Measurements from ENCODE around the gene TMEM108. TPM values are rescaled to one million over a fixed set of nuclear protein-coding genes. Genes with fewer than 3 reads are reported as not detected.

Gene TMEM108
- total and polyA plus RNA-seq, 2 experiments from 2014 or later, result 7.4 to 15.3 TPM

- no peak for TF ChIP-seq ZNF462 (CRISPR knock-in tag; IDR thresholded peaks at IDR 0.05)
- TF ChIP-seq ZNF114 (CRISPR knock-in tag; IDR thresholded peaks at IDR 0.05), result no peak
- TF ChIP-seq EZH2phosphoT487 (IDR thresholded peaks at IDR 0.05; ENCODE audit: unreplicated experiment), result no peak
- TF ChIP-seq REST (IDR thresholded peaks at IDR 0.05; ENCODE audit: unreplicated experiment), result no peak
These were observed 5.9 kb upstream of the TMEM108 start (continued) for GRCh38 chr3:133032301-133032700.

GRCh38 chr3:133037436-133037835 lies 755 bp upstream of the TMEM108 start:
- Histone ChIP-seq H4K20me1 (replicated peaks; ENCODE audit: insufficient read depth) (no peaks in the 10 kb centered on the region), H3K4me3 (peak overlapping the region; percentile 86), H3K9me2 (ENCODE audit: insufficient read depth) (no peaks in the 10 kb centered on the region), H3K27me3 (ENCODE audit: insufficient read depth) (peaks cover 21% of the 10 kb centered on the region), H3K36me3 (ENCODE audit: insufficient read depth) (no peaks in the 10 kb centered on the region), H2AFZ (peak overlapping the region; percentile 3), H3K79me2 (replicated peaks; ENCODE audit: insufficient read depth) (peaks cover 13% of the 10 kb centered on the region), H3K27ac (ENCODE audit: low read depth) (no peak overlapping the region), H3F3A (replicated peaks; ENCODE audit: low read depth) (no peaks in the 10 kb centered on the region), H3K4me2 (peak overlapping the region; percentile 96), H3K4me1 (ENCODE audit: insufficient read depth) (peaks cover 35% of the 10 kb centered on the region)
- peak overlapping the region; percentile 75 for H3K4me3 Mint-ChIP-seq
- H3K27ac Mint-ChIP-seq, result peak overlapping the region; percentile 93
- peaks cover 4% of the 10 kb centered on the region; the same call in 2 of the 3 replicates for H3K9me3 Mint-ChIP-seq
- ATAC-seq (no peak), DNase-seq (ENCODE audit: low spot score) (no peak)
- peaks cover 46% of the 10 kb centered on the region for H3K4me1 Mint-ChIP-seq
- H3K36me3 Mint-ChIP-seq (ENCODE audit: low read depth), result 0 out of 3 replicates have a peak, but pooled peaks cover 3% of the 10 kb centered on the region
- H3K27me3 Mint-ChIP-seq (ENCODE audit: insufficient read depth, low read depth, poor library complexity), result peaks cover 14% of the 10 kb centered on the region
- TF ChIP-seq STAT1 (IDR thresholded peaks at IDR 0.05; ENCODE audit: unreplicated experiment) (no peak), NANOG (IDR thresholded peaks at IDR 0.05; ENCODE audit: borderline replicate concordance) (no peak), POLR2AphosphoS5 (IDR thresholded peaks at IDR 0.05; ENCODE audit: low read depth) (no peak), CTCF (conservative IDR thresholded peaks at IDR 0.05; ENCODE audit: low read depth in 2 of 2) (no peak)
